Medulla oblongata (tissue), 1 donor: Measurements from ENCODE around the gene ELP1.

ENCODE experiments used
- DNase-seq: peaks from one replicate; pipeline ENCODE4 v3.0.0-alpha.2; 2015; ENCODE audit errors: extremely low spot score

Gene ELP1

GRCh38 chr9:108882052-108882888 lies 51.7 kb downstream of the ELP1 start:
- DNase-seq, result no peak

DNA sequence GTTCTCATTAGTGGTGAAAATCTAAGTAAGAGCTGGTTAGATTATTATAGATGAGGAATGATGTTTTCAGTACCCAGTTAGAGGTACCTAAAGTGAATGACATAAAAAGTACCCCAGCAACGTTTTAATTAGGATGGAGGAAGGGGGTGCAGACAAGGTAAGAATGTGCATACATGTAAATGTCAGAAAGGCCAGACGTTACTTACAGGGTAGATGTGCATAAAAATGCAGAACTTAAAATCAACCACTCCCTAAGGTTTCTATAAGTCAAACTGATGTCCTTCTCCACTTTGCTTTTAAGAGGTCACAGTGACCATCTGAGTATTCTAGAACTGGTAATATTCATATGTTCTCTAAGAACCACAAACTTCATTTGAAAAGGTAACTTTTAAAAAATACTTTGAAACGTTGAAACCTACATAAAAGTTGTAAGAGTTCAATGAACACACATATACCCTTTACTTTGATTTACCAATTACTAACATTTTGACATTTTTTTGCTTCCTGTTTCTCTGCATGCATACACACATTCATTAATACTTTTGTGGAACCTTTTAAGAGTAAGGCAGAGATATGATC lies 53.1 kb downstream of the ELP1 start:
- DNase-seq, result no peak

GRCh38 chr9:108877524-108877923 lies 56.4 kb downstream of the ELP1 start:
- DNase-seq, result no peak

DNA sequence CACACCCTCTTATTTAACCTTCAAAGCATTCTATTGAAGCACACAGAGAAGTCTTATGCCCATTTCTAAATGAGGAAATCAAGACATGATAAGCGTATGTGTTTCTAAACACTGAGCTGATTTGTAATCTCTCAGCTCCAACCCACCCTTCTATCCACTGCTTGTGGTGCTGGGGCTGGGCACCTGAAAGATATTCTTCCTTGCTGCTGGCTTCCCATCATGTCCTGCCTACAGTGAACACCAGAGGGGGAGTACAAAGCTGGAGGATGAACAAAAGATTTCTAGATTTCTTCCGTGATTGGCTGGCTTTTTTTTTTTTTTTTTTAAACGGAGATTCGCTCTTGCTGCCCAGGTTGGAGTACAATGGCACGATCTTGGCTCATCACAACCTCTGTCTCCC lies 57.5 kb downstream of the ELP1 start:
- DNase-seq, result no peak

DNA sequence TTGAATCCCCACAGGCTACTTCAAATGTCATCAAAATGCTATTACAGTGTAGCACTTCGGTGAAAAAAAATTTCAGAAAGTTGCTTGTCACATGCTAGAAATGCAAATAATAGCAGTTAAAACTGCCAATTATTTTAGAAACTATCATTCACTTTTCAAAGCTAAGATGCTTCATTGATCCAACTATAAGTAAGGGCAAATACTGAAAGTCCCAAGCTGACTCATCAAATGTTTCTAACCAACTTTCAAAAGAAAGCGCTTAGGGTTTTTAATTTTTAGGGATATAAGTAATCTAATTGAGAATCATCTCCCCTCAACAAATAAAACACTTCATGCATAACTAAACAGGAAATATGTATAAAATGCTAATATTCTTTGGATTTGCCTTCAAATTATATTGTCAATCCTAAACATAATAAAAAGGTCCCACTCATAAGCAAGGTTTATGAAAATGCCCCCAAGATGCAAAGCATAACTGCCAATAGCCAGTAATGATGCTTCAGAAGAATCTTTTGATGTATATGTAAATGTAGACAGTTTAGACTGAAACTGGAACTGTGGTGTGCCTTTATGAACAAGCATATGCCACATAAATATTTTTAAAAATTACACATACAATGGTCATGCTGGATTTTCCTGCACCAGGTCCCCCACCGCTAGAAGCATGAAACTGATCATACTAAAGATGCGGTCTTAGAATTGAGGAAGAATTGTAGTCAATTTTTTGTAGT lies 59.7 kb downstream of the ELP1 start:
- no peak for DNase-seq

GRCh38 chr9:108869092-108869725 lies 64.7 kb downstream of the ELP1 start:
- DNase-seq, result no peak

- peak; percentile 33 for DNase-seq
Measured at GRCh38 chr9:108867829-108868228, 66.1 kb downstream of the ELP1 start.

DNA sequence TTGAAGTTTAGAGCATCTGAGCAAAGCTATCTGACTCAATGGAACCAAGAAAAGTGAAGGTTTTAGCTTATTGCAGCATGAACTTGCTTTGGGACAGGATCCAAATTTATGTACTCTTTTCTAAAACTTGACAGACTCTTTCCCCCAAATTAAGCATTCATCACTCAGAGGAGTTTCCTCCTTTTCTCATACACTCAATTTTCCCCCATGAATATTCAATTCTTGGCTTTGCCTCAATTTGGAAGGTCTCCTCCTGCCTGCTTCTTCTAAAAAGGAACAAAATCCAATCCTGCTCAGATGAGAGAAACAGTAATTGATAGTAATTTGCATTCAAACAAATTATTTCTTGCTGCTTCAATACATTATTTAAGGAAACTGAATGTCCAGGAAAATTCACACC lies 66.8 kb downstream of the ELP1 start:
- peak; percentile 4 for DNase-seq

- DNase-seq, result no peak
Measured at GRCh38 chr9:108866001-108866420, 67.9 kb downstream of the ELP1 start.

DNA sequence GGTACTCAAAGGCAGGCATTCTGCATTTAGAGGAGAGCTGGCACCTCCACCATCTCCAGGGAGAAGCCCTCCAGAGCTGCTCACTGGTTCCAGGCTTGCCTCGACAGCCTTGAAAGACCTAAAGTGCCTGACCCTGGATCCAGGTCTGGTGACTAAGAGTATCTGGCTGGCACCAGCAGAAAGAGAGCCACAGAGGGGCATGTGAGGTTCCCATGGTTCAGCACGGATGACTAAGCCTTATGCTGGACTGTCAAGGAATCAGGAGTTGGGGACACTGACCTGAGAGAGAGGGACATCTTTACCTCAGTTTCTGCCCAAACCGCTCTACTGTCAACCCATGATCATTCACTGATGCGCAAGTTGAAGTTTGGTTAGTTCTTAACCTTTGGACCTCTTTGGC lies 68.9 kb downstream of the ELP1 start:
- no peak for DNase-seq

- no peak for DNase-seq
Measured at GRCh38 chr9:108864446-108864845, 69.5 kb downstream of the ELP1 start.

GRCh38 chr9:108863891-108864290 lies 70.0 kb downstream of the ELP1 start:
- DNase-seq, result no peak

DNA sequence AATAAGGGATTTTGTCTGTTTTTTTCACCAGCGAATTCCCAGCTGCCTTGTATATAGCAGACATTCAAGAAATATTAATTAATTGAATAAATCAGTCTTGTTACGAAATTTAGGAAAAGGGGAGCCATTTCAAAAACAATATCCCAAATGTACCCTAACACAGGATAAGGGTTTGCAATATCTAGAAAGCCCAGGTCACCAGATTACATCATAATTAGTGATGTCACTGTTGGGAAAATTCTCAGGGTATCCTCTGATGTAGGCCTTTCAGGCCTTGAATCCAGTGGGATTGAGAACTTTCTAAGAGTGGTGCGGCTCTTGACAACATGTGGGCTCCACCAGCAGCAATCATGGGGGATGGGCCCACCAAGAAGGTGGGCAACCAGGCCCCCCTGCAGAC lies 71.9 kb downstream of the ELP1 start, which contains the start of gene ACTL7A:
Gene ACTL7A, plus strand, starts transcription at position 270 of the 400 bp plus-strand sequence. Its CDS starts 57 bp downstream, at position 327.
- no peak for DNase-seq

GRCh38 chr9:108861464-108861863 lies 72.5 kb downstream of the ELP1 start:
- DNase-seq, result no peak

DNA sequence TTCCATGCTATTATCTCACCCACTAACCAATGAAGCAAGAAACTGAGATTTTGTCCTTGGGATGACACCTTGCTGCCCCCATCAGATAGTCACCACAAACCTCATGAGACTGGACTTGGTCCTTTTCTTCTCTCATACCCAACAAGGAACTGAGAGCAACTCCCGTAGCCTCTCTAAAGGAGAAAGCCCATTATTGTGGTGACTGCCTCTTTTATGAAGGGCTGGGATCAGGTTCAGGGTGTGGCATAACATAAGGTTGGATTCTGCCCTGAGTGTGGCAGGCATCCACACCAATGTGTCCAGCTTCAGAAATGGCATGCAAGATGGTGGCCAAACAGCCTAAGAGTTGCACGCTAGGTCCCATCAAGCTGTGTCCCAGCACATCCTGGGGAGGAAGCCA lies 73.2 kb downstream of the ELP1 start:
- no peak for DNase-seq

DNA sequence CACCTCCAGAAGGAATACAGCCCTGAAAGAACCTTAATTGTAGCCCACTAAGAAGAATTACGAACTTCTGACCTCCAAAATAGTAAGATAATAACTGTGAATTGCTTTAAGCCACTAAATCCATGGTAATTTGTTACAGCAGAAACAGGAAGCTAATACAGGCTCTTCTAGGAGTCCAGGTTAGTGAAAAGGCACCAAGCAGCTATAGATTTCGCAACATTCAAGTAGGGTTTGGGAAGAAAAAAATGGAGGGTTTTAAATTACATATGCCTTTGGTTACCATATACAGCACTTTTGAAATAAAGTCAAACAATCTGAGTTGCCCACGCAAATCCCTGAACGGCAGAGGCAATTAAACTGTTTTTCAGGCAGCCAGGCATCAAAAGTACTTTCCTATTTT lies 73.6 kb downstream of the ELP1 start:
- no peak for DNase-seq

DNA sequence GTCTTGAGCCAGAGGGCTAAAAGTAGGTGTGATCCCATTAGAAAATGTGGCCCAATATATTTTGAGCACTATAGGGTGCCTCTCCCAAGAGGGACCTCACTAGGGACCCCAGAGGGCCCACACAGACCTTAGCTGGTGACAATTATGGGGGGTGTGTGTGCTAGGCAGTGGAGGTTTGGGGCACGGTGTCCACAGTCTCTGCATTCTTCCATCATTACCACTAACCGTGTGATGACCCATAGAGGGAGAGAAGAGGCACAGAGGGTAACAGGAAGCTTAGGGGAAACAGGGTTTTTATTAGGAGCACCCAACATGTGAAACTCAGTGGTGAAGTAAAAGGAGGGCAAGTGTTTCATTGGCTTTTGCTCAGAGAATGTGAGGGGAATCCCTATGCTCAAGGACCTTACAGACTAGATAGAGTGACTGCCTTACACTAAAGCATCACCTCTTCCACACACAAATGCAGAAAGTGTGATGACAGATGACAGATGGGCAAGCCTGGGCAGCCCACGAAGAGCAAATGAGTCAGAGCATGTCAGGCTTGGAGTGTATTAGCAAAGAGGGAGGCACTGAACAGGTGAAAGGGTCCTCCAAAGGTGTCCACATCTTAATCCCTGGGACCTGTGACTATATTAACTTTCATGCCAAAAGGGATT lies 74.3 kb downstream of the ELP1 start:
- no peak for DNase-seq

DNA sequence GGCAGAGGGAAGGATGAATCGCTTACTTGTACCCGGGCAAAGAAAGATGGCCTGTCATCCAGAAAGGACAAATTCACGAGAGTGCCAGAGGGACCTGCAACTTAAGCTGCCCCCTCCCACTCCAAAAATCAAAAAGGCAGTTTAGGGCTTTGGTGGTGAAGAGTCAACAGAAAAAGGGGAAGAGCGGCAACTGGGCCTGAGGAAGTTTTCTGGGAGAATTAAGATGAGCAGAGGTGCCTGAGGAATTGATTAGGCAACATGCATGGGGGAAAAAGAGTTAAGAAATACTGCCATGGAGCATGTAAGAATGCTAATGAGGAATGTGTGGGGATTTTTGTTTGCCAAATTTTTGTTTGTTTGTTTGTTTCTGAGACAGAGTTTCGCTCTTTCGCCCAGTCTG lies 76.4 kb downstream of the ELP1 start:
- DNase-seq, result no peak

DNA sequence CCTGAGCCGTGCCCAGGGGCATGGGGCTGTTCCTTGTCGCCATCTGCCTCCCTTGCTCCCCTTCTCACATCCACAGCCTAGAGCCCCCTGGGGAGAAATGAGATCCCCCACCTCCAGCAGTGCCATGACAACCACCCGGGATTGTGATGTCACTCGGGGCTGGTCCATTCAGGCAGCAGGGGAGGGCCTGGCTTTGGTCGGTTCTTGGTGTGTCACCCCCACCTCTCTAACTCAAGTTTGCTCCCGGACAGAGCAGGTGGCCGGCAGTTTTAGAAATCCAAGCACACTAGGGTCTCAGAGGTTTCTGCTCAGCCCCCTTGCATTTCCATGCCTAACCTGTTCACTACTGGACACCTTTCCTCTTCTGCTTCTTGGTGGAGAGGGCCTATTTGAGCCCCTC lies 78.0 kb downstream of the ELP1 start, which contains the start of gene ACTL7B:
Gene ACTL7B, minus strand, starts transcription at position 99 of the 400 bp plus-strand sequence. Its CDS starts 56 bp downstream, at position 43.
- DNase-seq, result no peak

GRCh38 chr9:108855529-108855886 lies 78.4 kb downstream of the ELP1 start:
- DNase-seq, result no peak

- no peak for DNase-seq
Measured at GRCh38 chr9:108854641-108855528, 79.0 kb downstream of the ELP1 start.
